Measurements from ENCODE around the gene DHX34.
"Not testable (repeated sequence)": the region's sequence is repeated elsewhere in the genome, so short reads cannot be mapped to it uniquely, and the experiment has no call there.

The DHX34 gene

GRCh38 chr19:47348819-47349795, at the start of gene DHX34:
Gene DHX34 (plus strand): TSS chr19:47349315. CDS start chr19:47353031, 3,716 bp downstream.
- DNase-seq (ENCODE audit: low spot score) = peak; percentile 94

DNA sequence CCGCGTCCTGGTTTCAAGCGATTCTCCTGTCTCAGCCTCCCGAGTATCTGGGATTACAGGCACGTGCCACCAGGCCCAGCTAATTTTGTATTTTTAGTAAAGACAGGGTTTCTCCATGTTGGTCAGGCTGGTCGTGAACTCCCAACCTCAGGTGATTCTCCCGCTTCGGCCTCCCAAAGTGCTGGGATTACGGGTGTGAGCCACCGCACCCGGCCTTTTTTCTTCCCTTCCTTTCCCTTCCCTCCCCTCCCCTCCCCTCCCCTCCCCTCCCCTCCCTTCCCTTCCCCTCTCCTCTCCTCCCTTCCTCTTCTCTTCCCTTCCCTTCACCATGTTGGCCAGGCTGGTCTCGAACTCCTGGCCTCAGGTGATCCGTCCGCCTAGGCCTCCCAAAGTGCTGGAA, 48.2 kb upstream of the DHX34 start:
- not testable (repeated sequence) for DNase-seq (ENCODE audit: low spot score)

GRCh38 chr19:47302249-47302648, 46.9 kb upstream of the DHX34 start:
- DNase-seq (ENCODE audit: low spot score) = no peak

GRCh38 chr19:47303966-47304365, 45.1 kb upstream of the DHX34 start:
- DNase-seq (ENCODE audit: low spot score) = no peak

DNA sequence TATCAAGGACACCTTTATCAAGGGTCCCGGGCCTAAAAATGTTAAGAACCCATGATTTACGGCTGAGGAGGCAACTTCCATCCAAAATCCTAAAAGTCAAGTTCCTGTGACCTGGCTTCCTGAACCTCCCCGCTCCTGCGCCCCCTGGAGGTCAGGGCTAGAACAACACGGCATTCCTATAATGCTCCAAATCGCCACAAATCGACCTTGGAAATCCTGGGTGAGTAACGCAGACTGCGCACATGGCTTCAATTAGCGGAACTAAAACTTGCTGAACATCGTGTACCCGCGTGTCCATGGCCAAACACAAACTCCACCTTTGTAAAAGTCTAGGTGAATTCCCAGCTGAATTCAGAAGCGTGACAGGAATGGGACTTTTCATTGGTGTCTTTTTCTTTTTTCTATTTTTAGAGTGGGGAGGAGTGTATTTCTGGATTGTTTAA, 43.8 kb upstream of the DHX34 start:
- DNase-seq (ENCODE audit: low spot score) = peak; percentile 57

- DNase-seq (ENCODE audit: low spot score) = no peak
Measured at GRCh38 chr19:47306303-47306702, 42.8 kb upstream of the DHX34 start.

DNA sequence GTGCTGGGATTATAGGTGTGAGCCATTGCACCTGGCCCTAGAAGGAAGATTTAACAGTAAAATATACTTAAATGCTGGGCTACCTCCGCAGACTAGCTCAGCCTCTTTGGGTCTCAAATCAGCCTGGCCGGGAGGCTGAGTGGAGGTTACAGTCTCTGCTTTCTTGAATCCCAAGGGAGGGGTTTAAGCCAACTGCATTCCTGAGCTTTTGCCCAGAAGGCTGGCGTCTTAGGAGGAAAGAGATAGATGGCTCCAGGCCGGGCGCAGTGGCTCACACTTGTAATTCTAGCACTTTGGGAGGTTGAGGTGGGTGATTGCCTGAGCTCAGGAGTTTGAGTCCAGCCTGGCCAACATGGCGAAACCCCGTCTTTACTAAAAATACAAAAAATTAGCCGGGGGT, 40.1 kb upstream of the DHX34 start:
- no peak for DNase-seq (ENCODE audit: low spot score)

DNA sequence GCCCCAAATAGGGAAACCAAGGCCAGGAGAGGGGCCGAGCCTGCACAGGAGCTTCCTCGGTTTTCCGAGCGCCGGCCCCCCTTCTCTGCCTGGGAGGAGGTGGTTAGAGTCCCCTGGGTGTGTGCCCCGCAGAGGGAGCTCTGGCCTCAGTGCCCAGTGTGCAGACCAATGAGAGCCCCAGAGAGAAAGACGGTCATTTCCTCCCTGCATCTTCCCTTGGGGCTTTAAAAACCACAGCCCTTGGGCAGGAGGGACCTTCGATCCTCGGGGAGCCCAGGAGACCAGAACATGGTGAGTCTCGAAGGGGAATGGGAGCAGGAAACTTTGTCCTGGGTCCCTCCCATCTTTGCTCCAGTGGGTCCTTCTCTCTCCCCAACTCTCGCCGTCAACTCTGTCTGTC, 39.5 kb upstream of the DHX34 start, which contains the start of gene C5AR1:
TSS of gene C5AR1 (plus strand) at position 254 of the 400 bp plus-strand sequence. CDS start at position 289, 35 bp downstream.
- DNase-seq (ENCODE audit: low spot score) = no peak

GRCh38 chr19:47310323-47310722, 38.8 kb upstream of the DHX34 start:
- no peak for DNase-seq (ENCODE audit: low spot score)

DNA sequence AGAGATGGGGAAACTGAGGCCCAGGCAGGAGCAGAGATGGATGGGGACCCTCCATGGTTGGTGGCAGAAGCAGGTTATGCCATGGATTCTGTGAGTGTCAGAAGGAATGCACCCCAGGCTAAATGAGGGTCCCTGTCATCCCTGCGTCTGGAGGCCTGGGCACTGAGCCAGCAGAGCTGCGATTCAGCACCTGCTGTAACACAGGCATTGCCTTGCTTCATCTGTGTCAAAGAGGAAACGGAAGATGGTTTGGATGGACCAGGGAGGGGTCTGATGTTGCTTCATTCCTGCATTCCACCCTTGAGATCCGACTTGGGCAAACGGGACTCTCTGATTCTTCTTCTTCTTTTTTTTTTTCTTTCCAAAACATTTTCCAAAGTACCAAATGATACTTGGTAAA, 38.3 kb upstream of the DHX34 start:
- no peak for DNase-seq (ENCODE audit: low spot score)

- DNase-seq (ENCODE audit: low spot score) = no peak
Measured at GRCh38 chr19:47312366-47313006, 36.6 kb upstream of the DHX34 start.

- DNase-seq (ENCODE audit: low spot score) = no peak
Measured at GRCh38 chr19:47313754-47314295, 35.3 kb upstream of the DHX34 start.

GRCh38 chr19:47315125-47315821, 33.8 kb upstream of the DHX34 start:
- DNase-seq (ENCODE audit: low spot score) = peak; percentile 60

DNA sequence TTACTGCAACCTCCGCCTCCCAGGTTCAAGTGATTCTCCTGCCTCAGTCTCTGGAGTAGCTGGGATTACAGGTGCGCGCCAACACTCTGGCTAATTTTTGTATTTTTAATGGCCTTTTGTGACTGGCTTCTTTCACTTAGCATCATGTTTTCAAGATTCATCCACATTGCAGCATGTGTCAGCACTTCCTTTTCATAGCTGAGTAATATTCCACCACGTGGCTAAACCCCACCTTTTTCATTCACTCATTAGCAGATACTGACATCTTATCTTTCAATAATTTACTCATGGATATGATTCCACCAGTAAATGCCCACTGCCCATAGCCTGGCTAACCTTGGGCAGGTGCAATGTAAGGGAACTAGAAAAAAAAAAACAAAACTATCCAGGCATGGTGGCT, 32.6 kb upstream of the DHX34 start:
- DNase-seq (ENCODE audit: low spot score) = no peak

- DNase-seq (ENCODE audit: low spot score) = no peak
Measured at GRCh38 chr19:47319923-47320871, 28.9 kb upstream of the DHX34 start.

- no peak for DNase-seq (ENCODE audit: low spot score)
Measured at GRCh38 chr19:47321630-47322029, 27.5 kb upstream of the DHX34 start.

DNA sequence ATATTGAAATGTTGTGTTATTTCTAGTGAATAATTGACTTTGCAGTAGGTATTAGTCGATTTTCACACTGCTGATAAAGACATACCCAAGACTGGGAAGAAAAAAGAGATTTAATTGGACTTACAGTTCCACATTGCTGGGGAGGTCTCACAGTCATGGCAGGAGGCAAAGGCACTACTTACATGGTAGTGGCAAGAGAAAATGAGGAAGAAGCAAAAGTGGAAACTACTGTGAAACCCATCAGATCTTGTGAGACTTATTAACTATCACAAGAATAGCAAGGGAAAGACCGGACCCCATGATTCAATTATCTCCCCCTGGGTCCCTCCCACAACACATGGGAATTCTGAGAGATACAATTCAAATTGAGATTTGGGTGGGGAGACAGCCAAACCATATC, 27.1 kb upstream of the DHX34 start:
- no peak for DNase-seq (ENCODE audit: low spot score)

DNA sequence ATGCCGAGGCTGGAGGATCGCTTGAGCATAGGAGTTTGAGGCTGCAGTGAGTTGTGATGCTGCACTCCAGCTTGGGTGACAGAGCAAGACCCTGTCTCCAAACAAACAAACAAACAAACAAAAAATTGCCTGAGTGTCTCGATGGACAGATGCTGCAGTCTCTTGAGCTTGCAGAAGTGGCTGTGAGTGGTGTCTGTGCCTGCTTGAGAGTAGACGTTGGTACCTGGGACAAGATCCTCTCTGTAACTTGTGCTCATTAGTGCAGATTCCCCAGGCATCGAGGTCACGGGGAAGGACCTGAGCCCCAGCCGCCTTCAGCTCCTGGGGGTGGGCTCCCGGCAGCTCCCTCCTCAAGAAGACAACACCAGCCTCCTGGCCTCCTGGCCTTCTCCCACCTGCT, 25.7 kb upstream of the DHX34 start:
- DNase-seq (ENCODE audit: low spot score) = no peak

GRCh38 chr19:47323872-47324271, 25.2 kb upstream of the DHX34 start:
- DNase-seq (ENCODE audit: low spot score) = no peak

GRCh38 chr19:47324502-47324901, 24.6 kb upstream of the DHX34 start:
- peak; percentile 75 for DNase-seq (ENCODE audit: low spot score)

GRCh38 chr19:47330466-47330869, 18.6 kb upstream of the DHX34 start:
- DNase-seq (ENCODE audit: low spot score) = peak; percentile 56

Data from kidney capillary endothelial cell (primary cell).